Measurements from ENCODE around the gene ASTL.

The ASTL gene

GRCh38 chr2:96097441-96097840 is 40.9 kb downstream of the ASTL start:
- Histone ChIP-seq H3K27me3 (replicated peaks; ENCODE audit: insufficient read depth, low read length) (no peaks in the 10 kb centered on the region; the same call in 1 of the 2 replicates), H3K27ac (ENCODE audit: low read length) (no peak overlapping the region), H3K36me3 (replicated peaks; ENCODE audit: insufficient read depth, low read length) (no peaks in the 10 kb centered on the region), H3K79me2 (ENCODE audit: low read length) (no peaks in the 10 kb centered on the region), H4K20me1 (ENCODE audit: insufficient read depth, low read length) (no peaks in the 10 kb centered on the region), H3K4me3 (ENCODE audit: low read length) (no peak overlapping the region), H3K4me2 (ENCODE audit: low read depth, low read length) (no peak overlapping the region), H3K4me1 (ENCODE audit: low read length) (no peaks in the 10 kb centered on the region), H3K9ac (ENCODE audit: low read length) (no peak overlapping the region), H3K9me2 (replicated peaks; ENCODE audit: insufficient read depth, low read length) (no peaks in the 10 kb centered on the region), H3F3A (ENCODE audit: insufficient read depth, low read length) (no peaks in the 10 kb centered on the region), H2AFZ (ENCODE audit: low read length) (no peak overlapping the region), H3K9me3 (replicated peaks; ENCODE audit: insufficient read depth, low read length) (no peaks in the 10 kb centered on the region)
- TF ChIP-seq, protein P1, sequence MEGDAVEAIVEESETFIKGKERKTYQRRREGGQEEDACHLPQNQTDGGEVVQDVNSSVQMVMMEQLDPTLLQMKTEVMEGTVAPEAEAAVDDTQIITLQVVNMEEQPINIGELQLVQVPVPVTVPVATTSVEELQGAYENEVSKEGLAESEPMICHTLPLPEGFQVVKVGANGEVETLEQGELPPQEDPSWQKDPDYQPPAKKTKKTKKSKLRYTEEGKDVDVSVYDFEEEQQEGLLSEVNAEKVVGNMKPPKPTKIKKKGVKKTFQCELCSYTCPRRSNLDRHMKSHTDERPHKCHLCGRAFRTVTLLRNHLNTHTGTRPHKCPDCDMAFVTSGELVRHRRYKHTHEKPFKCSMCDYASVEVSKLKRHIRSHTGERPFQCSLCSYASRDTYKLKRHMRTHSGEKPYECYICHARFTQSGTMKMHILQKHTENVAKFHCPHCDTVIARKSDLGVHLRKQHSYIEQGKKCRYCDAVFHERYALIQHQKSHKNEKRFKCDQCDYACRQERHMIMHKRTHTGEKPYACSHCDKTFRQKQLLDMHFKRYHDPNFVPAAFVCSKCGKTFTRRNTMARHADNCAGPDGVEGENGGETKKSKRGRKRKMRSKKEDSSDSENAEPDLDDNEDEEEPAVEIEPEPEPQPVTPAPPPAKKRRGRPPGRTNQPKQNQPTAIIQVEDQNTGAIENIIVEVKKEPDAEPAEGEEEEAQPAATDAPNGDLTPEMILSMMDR (IDR thresholded peaks at IDR 0.05; ENCODE audit: low read length), result no peak
- no peak for TF ChIP-seq EZH2phosphoT487 (IDR thresholded peaks at IDR 0.05; ENCODE audit: low read length)
- TF ChIP-seq EZH2 (optimal IDR thresholded peaks at IDR 0.05; ENCODE audit: low read depth, low read length), result no peak
- DNase-seq, result no peak

DNA sequence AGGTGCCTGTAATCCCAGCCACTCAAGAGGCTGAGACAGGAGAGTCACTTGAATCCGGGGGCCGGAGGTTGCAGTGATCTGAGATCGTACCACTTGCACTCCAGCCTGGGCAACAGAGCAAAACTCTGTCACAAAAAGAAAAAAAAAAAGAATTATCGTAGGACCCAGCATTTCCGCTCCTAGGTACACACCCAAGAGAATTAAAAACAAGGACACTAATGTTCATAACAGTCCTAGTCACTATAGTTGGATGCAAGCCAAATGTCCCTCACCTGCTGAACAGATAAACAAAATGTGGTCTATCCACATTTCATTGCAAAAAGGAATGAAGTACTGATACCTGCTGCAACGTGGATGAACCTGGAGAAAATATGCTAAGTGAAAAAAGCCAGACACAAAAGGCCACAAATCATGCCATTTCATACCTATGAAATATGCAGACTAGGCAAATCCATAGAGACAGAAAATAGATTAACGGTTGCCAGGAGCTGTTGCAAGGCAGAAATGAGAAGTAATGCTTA is 43.1 kb downstream of the ASTL start:
- Histone ChIP-seq H3K79me2 (ENCODE audit: low read length) (no peaks in the 10 kb centered on the region), H3K27ac (ENCODE audit: low read length) (no peak overlapping the region), H3K9me3 (replicated peaks; ENCODE audit: insufficient read depth, low read length) (no peaks in the 10 kb centered on the region), H3K4me3 (ENCODE audit: low read length) (no peak overlapping the region), H3K4me1 (ENCODE audit: low read length) (no peaks in the 10 kb centered on the region), H3K9me2 (replicated peaks; ENCODE audit: insufficient read depth, low read length) (no peaks in the 10 kb centered on the region), H4K20me1 (ENCODE audit: insufficient read depth, low read length) (no peaks in the 10 kb centered on the region), H3F3A (ENCODE audit: insufficient read depth, low read length) (no peaks in the 10 kb centered on the region), H3K27me3 (replicated peaks; ENCODE audit: insufficient read depth, low read length) (no peaks in the 10 kb centered on the region), H3K36me3 (replicated peaks; ENCODE audit: insufficient read depth, low read length) (no peaks in the 10 kb centered on the region), H3K9ac (ENCODE audit: low read length) (no peak overlapping the region), H2AFZ (ENCODE audit: low read length) (no peak overlapping the region), H3K4me2 (ENCODE audit: low read depth, low read length) (no peak overlapping the region)
- no peak for TF ChIP-seq EZH2 (optimal IDR thresholded peaks at IDR 0.05; ENCODE audit: low read depth, low read length)
- TF ChIP-seq, protein P1 (IDR thresholded peaks at IDR 0.05; ENCODE audit: low read length), result no peak
- DNase-seq, result no peak

DNA sequence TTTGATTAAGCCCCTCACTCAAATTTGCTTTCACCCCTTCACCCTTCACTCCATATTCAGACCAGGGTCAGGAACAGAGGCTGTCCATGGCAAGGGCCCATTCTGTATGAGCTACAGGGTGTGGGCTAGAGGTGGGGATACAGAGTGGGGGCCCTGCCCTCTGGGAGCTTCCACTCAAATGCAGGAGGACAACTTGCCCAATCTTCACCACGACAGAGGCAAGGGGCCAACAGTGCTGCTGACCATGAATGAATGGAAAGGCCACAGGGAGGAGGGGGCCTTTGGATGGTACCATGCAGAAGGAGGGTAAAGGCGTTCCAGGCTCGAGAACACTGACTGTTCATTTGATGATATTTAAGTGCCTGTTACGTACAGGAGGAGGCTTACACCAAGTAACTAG is 44.8 kb downstream of the ASTL start:
- no peak overlapping the region for H3K27ac ChIP-seq (ENCODE audit: low read length)
- no peak overlapping the region for H3K4me2 ChIP-seq (ENCODE audit: low read depth, low read length)
- H3K36me3 ChIP-seq (replicated peaks; ENCODE audit: insufficient read depth, low read length), result no peaks in the 10 kb centered on the region
- no peaks in the 10 kb centered on the region for H3K27me3 ChIP-seq (replicated peaks; ENCODE audit: insufficient read depth, low read length)
- no peaks in the 10 kb centered on the region for H3F3A ChIP-seq (ENCODE audit: insufficient read depth, low read length)
- no peak overlapping the region for H2AFZ ChIP-seq (ENCODE audit: low read length)
- H3K9ac ChIP-seq (ENCODE audit: low read length), result no peak overlapping the region
- no peaks in the 10 kb centered on the region for H3K9me2 ChIP-seq (replicated peaks; ENCODE audit: insufficient read depth, low read length)
- H3K79me2 ChIP-seq (ENCODE audit: low read length), result no peaks in the 10 kb centered on the region
- no peaks in the 10 kb centered on the region for H4K20me1 ChIP-seq (ENCODE audit: insufficient read depth, low read length)
- no peaks in the 10 kb centered on the region for H3K4me1 ChIP-seq (ENCODE audit: low read length)
- no peak overlapping the region for H3K4me3 ChIP-seq (ENCODE audit: low read length)
- DNase-seq, result no peak
- H3K9me3 ChIP-seq (replicated peaks; ENCODE audit: insufficient read depth, low read length), result no peaks in the 10 kb centered on the region
- TF ChIP-seq, protein P1 (IDR thresholded peaks at IDR 0.05; ENCODE audit: low read length), result no peak
- no peak for TF ChIP-seq EZH2phosphoT487 (IDR thresholded peaks at IDR 0.05; ENCODE audit: low read length)
